Sigmoid colon (tissue), 4 donors: ENCODE data around the gene SLC16A12.

ENCODE experiments used
- EP300 ChIP-seq, 4 donors: sonication (generic); formaldehyde crosslinking; IDR thresholded peaks; one replicate each; pipeline ENCODE4 v1.6.1; 2017; ENCODE audit warnings: antibody characterized with exemption in 4 of 4
- POLR2A ChIP-seq, 2 donors: fragments of 450-650 bp; IDR thresholded peaks; one replicate each; pipeline ENCODE4 v1.6.1; 2016; ENCODE audit warnings: antibody characterized with exemption in 2 of 2, mild to moderate bottlenecking in 2 of 2, moderate library complexity in 2 of 2
- TF ChIP-seq, protein P1 (sequence below), 4 experiments: fragments of 450-650 bp in 3 of 4; fragments of 200-600 bp in 1 of 4; IDR thresholded peaks; one replicate each; pipeline ENCODE4 v1.5.1; 2016 to 2019; ENCODE audit warnings: antibody characterized with exemption in 4 of 4, mild to moderate bottlenecking in 3 of 4, moderate library complexity in 2 of 4

GRCh38 chr10:89384474-89385340, 150.7 kb downstream of the SLC16A12 start:
- TF ChIP-seq, protein P1, sequence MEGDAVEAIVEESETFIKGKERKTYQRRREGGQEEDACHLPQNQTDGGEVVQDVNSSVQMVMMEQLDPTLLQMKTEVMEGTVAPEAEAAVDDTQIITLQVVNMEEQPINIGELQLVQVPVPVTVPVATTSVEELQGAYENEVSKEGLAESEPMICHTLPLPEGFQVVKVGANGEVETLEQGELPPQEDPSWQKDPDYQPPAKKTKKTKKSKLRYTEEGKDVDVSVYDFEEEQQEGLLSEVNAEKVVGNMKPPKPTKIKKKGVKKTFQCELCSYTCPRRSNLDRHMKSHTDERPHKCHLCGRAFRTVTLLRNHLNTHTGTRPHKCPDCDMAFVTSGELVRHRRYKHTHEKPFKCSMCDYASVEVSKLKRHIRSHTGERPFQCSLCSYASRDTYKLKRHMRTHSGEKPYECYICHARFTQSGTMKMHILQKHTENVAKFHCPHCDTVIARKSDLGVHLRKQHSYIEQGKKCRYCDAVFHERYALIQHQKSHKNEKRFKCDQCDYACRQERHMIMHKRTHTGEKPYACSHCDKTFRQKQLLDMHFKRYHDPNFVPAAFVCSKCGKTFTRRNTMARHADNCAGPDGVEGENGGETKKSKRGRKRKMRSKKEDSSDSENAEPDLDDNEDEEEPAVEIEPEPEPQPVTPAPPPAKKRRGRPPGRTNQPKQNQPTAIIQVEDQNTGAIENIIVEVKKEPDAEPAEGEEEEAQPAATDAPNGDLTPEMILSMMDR (IDR thresholded peaks at IDR 0.05) = no peak
- TF ChIP-seq POLR2A (IDR thresholded peaks at IDR 0.05) (no peak), EP300 (IDR thresholded peaks at IDR 0.05) (no peak)
